Measurements from ENCODE around the gene ARRDC4.

- TF ChIP-seq ZNF660 (tag by site-specific recombination; IDR thresholded peaks at IDR 0.05) (no peak), ZNF274 (IDR thresholded peaks at IDR 0.05; ENCODE audit: low read length) (no peak), ZNF274 (tag by site-specific recombination; IDR thresholded peaks at IDR 0.05; ENCODE audit: borderline replicate concordance) (no peak), ZNF473 (tag by site-specific recombination; IDR thresholded peaks at IDR 0.05) (no peak), TSHZ1 (tag by site-specific recombination; IDR thresholded peaks at IDR 0.05; ENCODE audit: borderline replicate concordance) (no peak)
- TF ChIP-seq, protein P1, sequence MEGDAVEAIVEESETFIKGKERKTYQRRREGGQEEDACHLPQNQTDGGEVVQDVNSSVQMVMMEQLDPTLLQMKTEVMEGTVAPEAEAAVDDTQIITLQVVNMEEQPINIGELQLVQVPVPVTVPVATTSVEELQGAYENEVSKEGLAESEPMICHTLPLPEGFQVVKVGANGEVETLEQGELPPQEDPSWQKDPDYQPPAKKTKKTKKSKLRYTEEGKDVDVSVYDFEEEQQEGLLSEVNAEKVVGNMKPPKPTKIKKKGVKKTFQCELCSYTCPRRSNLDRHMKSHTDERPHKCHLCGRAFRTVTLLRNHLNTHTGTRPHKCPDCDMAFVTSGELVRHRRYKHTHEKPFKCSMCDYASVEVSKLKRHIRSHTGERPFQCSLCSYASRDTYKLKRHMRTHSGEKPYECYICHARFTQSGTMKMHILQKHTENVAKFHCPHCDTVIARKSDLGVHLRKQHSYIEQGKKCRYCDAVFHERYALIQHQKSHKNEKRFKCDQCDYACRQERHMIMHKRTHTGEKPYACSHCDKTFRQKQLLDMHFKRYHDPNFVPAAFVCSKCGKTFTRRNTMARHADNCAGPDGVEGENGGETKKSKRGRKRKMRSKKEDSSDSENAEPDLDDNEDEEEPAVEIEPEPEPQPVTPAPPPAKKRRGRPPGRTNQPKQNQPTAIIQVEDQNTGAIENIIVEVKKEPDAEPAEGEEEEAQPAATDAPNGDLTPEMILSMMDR (tag by site-specific recombination; IDR thresholded peaks at IDR 0.05), result no peak
- TF ChIP-seq, protein P2, sequence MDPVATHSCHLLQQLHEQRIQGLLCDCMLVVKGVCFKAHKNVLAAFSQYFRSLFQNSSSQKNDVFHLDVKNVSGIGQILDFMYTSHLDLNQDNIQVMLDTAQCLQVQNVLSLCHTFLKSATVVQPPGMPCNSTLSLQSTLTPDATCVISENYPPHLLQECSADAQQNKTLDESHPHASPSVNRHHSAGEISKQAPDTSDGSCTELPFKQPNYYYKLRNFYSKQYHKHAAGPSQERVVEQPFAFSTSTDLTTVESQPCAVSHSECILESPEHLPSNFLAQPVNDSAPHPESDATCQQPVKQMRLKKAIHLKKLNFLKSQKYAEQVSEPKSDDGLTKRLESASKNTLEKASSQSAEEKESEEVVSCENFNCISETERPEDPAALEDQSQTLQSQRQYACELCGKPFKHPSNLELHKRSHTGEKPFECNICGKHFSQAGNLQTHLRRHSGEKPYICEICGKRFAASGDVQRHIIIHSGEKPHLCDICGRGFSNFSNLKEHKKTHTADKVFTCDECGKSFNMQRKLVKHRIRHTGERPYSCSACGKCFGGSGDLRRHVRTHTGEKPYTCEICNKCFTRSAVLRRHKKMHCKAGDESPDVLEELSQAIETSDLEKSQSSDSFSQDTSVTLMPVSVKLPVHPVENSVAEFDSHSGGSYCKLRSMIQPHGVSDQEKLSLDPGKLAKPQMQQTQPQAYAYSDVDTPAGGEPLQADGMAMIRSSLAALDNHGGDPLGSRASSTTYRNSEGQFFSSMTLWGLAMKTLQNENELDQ (tag by site-specific recombination; IDR thresholded peaks at IDR 0.05; ENCODE audit: low read depth), result no peak
- TF ChIP-seq, protein P3, sequence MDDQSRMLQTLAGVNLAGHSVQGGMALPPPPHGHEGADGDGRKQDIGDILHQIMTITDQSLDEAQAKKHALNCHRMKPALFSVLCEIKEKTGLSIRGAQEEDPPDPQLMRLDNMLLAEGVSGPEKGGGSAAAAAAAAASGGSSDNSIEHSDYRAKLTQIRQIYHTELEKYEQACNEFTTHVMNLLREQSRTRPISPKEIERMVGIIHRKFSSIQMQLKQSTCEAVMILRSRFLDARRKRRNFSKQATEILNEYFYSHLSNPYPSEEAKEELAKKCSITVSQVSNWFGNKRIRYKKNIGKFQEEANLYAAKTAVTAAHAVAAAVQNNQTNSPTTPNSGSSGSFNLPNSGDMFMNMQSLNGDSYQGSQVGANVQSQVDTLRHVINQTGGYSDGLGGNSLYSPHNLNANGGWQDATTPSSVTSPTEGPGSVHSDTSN (CRISPR knock-in tag; IDR thresholded peaks at IDR 0.05), result no peak
- TF ChIP-seq, protein P4, sequence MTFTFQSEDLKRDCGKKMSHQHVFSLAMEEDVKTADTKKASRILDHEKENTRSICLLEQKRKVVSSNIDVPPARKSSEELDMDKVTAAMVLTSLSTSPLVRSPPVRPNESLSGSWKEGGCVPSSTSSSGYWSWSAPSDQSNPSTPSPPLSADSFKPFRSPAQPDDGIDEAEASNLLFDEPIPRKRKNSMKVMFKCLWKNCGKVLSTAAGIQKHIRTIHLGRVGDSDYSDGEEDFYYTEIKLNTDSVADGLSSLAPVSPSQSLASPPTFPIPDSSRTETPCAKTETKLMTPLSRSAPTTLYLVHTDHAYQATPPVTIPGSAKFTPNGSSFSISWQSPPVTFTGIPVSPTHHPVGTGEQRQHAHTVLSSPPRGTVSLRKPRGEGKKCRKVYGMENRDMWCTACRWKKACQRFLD (tag by site-specific recombination; IDR thresholded peaks at IDR 0.05), result no peak
Measured at GRCh38 chr15:98017150-98017964, 56.9 kb downstream of the ARRDC4 start.
